Measurements from ENCODE around the gene LCE7A.

The LCE7A gene

DNA sequence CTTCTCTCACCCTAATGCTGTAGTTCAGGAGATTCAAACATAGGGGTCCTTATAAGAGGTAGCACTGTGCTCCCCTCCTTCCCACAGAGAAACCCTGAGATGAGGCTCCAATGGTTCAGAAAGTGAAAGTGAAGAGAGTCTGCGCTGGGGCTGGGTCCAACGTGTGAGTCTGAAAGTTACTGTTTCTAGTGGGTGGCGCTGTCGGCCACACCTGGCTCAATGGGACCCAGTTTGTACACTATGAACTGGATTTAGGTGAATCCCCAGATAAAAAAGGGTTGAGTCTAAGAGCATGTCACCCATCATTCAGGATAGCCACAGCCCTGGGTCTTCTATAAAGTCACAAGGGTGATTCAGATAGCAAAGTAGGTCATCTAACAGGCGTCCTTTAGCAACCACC lies 21.1 kb downstream of the LCE7A start:
- DNase-seq = no peak

- DNase-seq = no peak
These were observed 24.3 kb downstream of the LCE7A start for GRCh38 chr1:152884085-152884484.

DNA sequence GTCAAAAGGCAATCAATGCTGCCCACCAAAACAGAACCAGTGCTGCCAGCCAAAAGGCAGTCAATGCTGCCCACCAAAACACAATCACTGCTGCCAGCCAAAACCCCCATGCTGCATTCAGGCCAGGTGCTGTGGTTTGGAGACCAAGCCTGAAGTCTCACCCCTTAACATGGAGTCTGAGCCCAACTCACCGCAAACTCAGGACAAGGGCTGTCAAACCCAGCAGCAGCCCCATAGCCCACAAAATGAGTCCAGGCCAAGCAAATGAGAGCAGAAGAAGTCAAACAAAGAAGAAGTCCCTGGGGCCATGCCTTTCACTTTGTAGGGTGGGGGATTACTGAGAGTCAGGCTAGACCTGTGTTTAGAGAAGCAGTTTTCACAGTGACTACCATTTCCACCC lies 24.7 kb downstream of the LCE7A start:
- DNase-seq = no peak

DNA sequence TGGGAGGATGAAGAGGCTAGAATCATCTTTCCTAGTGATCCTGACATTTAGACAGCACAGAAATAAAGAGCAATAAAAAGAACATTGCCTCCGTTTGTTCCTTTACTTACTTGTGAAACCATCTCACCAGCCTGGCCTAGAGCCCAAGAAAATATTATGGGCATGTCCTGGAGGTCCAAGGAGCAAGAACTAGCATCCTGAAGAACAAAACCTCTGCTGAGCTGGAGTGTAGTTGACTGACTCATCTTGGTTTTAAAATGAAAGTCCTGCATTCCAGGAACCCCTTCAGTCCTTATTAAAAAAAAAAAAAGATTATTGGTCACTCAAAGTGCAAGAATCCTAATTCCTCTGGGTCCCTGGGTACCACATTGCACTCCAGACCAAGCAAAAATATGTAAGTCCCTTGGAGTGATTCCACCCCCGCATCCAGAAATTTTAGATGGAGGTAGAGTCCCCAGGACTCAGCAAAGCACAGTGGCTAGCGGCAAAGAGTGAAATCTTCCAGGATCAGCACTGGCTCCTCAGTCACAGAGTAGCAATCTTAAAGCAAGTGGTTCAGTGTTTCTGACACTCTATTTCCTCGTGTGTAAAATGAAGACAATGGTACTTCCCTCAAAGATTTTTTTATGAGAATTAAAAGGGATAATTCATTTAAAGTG lies 25.3 kb downstream of the LCE7A start:
- no peak for DNase-seq

DNA sequence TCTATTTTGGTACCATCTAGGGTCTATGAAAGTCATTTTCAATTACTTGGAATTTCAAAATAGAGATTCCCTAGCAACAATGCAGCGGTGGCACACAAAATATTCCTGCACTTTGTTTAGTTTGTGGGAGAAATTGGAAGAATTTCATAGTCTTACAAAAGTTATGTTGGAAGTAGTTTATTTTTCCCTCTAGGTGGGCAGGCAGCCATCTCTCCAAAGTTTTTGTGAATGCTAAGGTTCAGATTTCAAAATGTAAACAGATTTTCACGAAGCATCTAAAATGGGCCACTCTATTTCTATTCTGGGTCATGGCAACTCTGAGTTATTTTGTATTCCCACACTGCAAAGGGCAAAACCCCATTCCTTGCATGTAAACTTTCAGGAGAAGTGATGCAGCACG lies 26.3 kb downstream of the LCE7A start:
- DNase-seq = no peak

- no peak for DNase-seq
These were observed 27.1 kb downstream of the LCE7A start for GRCh38 chr1:152886758-152887409.

- DNase-seq = no peak
These were observed 28.3 kb downstream of the LCE7A start for GRCh38 chr1:152888126-152888525.

DNA sequence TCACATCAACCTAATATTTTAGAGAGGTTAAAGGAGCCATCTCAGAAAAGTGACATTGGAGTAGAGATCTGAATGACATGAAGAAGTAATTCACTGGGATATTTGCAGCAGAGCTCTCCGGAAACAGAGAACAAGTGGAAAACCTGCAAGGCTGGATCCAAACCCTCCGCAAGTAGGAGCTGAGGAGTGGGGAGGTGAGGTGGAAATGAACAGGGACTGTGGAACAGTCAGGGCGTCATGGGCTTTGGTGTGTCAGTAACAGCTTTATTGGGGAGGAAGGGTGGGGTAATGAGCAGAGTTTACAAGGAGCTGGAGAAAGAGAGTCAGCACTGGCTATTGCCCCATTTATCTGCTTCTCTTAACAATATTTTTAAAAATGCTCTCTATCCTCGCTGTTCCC lies 39.2 kb downstream of the LCE7A start:
- DNase-seq = no peak

GRCh38 chr1:152899883-152900282 lies 40.1 kb downstream of the LCE7A start:
- DNase-seq = no peak

- no peak for DNase-seq
These were observed 41.8 kb downstream of the LCE7A start for GRCh38 chr1:152901631-152902030.

GRCh38 chr1:152902636-152903035 lies 42.8 kb downstream of the LCE7A start:
- DNase-seq = no peak

- no peak for DNase-seq
These were observed 45.1 kb downstream of the LCE7A start for GRCh38 chr1:152904688-152905440.

GRCh38 chr1:152906023-152906565 lies 46.3 kb downstream of the LCE7A start:
- no peak for DNase-seq

DNA sequence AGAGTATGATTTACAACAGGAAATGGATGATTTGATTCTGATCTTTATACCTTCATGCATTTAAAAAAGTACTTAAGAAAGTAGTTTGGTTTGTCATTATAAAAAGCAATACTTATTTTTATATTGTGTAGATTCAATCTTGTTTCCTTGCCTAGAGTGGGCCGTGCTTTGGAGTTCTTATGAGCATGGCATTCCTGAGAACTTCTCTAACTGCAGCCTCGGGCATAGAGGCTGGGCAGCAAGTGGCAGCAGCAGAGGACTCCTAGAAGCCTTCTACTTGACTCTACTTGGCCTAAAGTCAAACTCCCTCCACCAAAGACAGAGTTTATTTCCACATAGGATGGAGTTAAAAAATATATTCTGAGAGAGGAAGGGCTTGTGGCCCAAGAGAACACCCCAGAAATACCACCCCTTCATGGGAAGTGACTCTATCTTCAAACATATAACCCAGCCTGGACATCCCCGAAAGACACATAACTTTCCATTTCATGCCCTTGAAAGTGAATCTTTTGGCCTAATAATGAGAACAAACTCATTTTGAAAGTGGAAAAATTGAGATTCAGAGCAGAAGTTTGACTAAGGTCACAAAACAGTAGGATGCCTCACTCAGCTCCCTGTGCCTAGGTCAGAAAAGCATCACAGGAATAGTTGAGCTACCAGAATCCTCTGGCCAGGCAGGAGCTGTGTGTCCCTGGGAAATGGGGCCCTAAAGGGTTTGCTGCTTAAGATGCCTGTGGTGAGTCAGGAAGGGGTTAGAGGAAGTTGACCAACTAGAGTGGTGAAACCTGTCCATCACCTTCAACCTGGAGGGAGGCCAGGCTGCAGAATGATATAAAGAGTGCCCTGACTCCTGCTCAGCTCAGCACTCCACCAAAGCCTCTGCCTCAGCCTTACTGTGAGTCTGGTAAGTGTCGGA lies 48.1 kb downstream of the LCE7A start, which contains the start of gene IVL:
Gene IVL, plus strand, starts transcription at position 861 of the 916 bp plus-strand sequence. CDS start 1,252 bp downstream, outside the sequence.
- DNase-seq = no peak

DNA sequence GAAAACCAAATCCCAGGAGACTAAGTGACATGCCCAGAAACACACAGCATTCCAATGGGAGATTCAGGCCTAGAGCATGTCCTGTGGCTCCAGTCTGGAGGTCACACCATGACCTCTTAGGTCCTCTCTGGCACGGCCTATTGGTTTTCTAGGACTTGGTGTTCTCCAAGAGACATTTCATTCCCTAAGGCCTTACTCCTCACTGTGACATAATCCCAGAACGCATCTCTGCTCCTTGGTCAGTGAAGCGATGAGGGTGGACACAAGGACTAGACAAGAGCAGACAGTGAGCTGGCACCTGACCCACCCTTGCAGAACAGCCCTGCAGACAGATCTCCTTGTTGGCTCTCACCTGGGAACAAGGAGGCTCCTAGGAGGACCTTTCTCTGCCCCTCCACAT lies 49.4 kb downstream of the LCE7A start:
- DNase-seq = no peak

Data from stimulated activated CD4-positive, alpha-beta T cell treated with anti-CD3 and anti-CD28 coated beads, Interleukin-4, amount 100 ng/mL, for 24 hours (primary cell).